Muscle layer of duodenum (tissue), 2 donors: ENCODE measurements around the gene EXOC4.

ENCODE experiments used
- H3K27ac ChIP-seq: one replicate; pipeline ENCODE4 v1.7.0; 2013; ENCODE audit warnings: mild to moderate bottlenecking, low read length
- H3K27me3 ChIP-seq: one replicate; pipeline ENCODE4 v1.7.0; 2013; ENCODE audit warnings: low read depth, mild to moderate bottlenecking, control low read depth, low read length
- H3K36me3 ChIP-seq, 2 donors: one replicate each; pipeline ENCODE4 v1.7.0; 2013; ENCODE audit warnings: low read length in 2 of 2, control low read depth in 1 of 2, mild to moderate bottlenecking in 1 of 2; ENCODE audit not compliant: insufficient read depth in 2 of 2, control insufficient read depth in 1 of 2
- H3K4me1 ChIP-seq, 2 donors: one replicate each; pipeline ENCODE4 v1.7.0; 2013; ENCODE audit warnings: low read length in 2 of 2, mild to moderate bottlenecking in 2 of 2, control low read depth in 1 of 2, moderate library complexity in 1 of 2; ENCODE audit not compliant: insufficient read depth in 2 of 2, control insufficient read depth in 1 of 2
- H3K4me3 ChIP-seq, 2 donors: one replicate each; pipeline ENCODE4 v1.7.0; 2013; ENCODE audit warnings: low read length in 2 of 2, low read depth in 1 of 2, mild to moderate bottlenecking in 1 of 2
- H3K9me3 ChIP-seq, 2 donors: one replicate each; pipeline ENCODE4 v1.7.0; 2013; ENCODE audit warnings: low read length in 2 of 2, control low read depth in 1 of 2, mild to moderate bottlenecking in 1 of 2; ENCODE audit not compliant: control insufficient read depth in 1 of 2
- donor health status: healthy.

The EXOC4 gene

DNA sequence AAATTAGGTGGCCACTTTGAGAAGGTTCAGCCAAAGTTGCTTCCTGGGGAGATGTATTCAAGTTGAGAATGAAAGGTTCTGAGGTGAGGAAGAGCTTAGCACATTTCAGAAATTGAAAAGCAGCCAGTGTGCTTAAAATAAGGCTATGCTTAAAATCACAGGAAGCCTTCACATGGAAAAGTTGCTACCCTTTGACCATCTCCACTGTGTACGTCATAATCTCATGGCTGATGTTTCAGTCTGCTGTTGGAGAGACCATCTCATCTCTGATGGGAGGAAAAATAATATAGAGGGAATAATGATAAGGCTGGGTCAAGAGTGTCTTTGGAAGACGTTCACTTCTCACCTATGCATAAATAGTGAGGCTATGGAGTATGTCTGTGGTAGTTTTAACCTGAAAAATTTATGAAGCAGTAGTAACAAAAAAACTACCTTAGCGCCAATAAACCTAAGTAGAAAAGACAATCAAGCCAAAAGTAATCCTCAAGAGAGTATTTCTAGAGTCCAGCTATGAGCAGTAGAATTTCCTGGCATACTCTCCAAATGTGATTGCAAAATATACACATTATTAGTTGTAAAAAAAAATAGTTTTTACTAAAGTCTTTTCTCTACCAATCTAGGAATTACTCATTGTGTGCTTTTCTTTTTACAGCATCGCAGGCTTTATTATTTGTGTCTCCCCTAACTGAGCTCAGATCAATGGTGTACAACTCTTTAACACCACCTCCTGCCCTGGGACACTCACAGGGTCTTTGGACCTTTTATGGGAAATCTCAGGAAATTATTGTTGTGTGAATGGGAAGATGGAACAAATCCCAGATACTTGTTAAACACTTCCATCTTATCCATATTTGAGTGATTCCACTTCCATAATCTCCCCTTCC lies 439.1 kb downstream of the EXOC4 start:
- Histone ChIP-seq H3K36me3 (no peaks in the 10 kb centered on the region), H3K27ac (no peak overlapping the region), H3K4me3 (no peak overlapping the region), H3K27me3 (no peaks in the 10 kb centered on the region), H3K4me1 (no peaks in the 10 kb centered on the region), H3K9me3 (no peaks in the 10 kb centered on the region)

DNA sequence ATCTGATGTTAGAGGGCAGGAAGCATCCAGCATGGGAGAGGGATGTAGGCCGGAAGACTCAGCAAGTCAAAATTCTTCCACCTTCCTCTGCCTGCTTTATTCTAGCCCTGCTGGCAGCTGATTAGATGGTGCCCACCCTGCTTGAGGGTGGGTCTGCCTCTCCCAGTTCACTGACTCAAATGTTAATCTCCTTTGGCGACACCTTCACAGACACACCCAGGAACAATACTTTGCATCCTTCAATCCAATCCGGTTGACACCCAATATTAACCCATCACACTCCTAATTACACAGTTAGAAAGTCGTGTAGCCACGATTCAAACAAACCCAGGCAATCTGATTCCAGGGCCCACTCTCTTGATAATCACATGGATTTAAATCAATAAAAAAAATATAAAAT lies 440.4 kb downstream of the EXOC4 start:
- Histone ChIP-seq H3K36me3 (no peaks in the 10 kb centered on the region), H3K27me3 (no peaks in the 10 kb centered on the region), H3K4me1 (no peaks in the 10 kb centered on the region), H3K9me3 (no peaks in the 10 kb centered on the region), H3K27ac (no peak overlapping the region), H3K4me3 (no peak overlapping the region)

DNA sequence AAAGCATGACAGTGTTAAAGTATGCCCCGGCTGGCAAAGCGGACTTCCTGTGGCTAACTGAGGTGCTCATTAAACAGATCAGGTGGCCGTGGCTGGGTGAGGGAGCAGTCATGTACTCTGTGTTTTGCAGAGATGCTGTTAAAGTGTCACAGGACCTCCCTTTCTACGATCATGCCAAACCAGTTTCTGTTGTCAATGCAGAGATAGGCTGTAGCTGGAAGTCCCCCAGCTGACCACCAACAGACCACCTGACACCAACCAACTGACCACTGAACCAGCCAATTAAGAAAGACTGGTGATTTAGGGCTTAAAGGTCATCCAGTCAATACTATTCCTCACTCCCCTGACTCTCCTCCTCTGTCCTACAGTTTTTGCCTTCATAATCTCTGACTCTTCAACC lies 443.2 kb downstream of the EXOC4 start:
- no peaks in the 10 kb centered on the region for H3K9me3 ChIP-seq

DNA sequence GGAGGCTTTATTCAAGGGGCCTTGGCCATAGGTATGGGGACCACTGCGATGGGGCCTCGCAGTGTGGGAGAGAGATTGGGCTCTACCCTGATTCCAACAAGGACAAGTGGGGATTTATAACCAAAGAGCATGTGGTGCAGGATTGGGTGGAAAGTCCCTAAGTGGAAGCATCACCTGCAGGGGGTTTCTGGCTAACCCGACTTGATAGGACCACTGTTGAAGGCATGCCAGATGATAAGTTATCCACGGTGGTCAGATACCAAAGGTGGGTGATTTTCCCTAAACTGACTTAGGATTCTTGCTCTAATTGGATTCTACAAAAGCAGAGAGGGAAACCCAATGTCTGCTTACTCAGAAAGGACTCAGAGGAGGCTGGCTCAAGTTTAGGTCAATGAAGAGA lies 444.7 kb downstream of the EXOC4 start:
- H3K9me3 ChIP-seq: no peaks in the 10 kb centered on the region

More for the DNA sequence above, 443.2 kb downstream of the EXOC4 start:
- Histone ChIP-seq H3K36me3 (no peaks in the 10 kb centered on the region), H3K4me3 (no peak overlapping the region), H3K4me1 (no peaks in the 10 kb centered on the region), H3K27ac (no peak overlapping the region), H3K27me3 (no peaks in the 10 kb centered on the region)

DNA sequence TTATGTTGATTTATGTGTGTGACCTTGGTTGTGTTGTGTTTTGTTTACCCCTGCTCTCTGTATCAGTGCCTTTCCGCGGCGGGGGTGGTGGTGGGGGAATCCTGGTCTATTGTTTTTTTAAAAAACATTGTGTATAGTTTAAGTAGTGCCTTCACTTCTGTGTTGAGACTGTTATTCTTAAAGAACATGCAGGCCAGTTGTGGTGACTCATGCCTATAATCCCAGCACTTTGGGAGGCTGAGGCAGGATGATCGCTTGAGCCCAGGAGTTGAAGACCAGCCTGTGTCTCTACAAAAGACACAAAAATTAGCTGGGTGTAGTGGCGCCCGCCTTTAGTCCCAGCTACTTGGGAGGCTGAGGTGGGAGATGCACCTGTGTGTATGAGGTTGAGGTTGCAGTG lies 445.2 kb downstream of the EXOC4 start:
- no peaks in the 10 kb centered on the region for H3K27me3 ChIP-seq
- no peaks in the 10 kb centered on the region for H3K4me1 ChIP-seq
- no peak overlapping the region for H3K27ac ChIP-seq

More for the DNA sequence above, 444.7 kb downstream of the EXOC4 start:
- Histone ChIP-seq H3K36me3 (no peaks in the 10 kb centered on the region), H3K27ac (no peak overlapping the region), H3K4me3 (no peak overlapping the region), H3K4me1 (no peaks in the 10 kb centered on the region), H3K27me3 (no peaks in the 10 kb centered on the region)

DNA sequence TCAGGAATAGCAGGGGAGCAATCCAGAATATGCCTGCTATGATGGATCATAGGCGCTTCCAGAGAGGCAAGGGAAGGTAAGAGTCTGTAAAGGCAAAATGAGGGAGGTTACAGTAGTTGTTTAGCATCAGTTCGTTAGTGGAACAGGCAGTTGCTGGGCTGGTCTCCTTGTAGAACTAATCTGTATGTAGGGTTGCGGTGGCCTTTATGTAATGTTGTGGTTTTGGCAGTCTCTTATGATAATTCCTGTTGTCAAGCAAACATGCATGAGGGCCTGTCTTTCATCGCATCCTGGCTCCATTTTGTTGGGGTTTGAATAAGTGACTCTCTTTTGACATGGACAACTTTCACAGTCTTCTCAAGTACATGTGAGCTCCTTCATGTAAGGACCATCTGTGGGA lies 446.5 kb downstream of the EXOC4 start:
- no peaks in the 10 kb centered on the region for H3K9me3 ChIP-seq
- no peaks in the 10 kb centered on the region for H3K27me3 ChIP-seq
- H3K27ac ChIP-seq: no peak overlapping the region
- H3K4me1 ChIP-seq: no peaks in the 10 kb centered on the region
- H3K4me3 ChIP-seq: no peak overlapping the region
- no peaks in the 10 kb centered on the region for H3K36me3 ChIP-seq

More for the DNA sequence above, 445.2 kb downstream of the EXOC4 start:
- no peaks in the 10 kb centered on the region for H3K36me3 ChIP-seq
- no peaks in the 10 kb centered on the region for H3K9me3 ChIP-seq
- H3K4me3 ChIP-seq: no peak overlapping the region

DNA sequence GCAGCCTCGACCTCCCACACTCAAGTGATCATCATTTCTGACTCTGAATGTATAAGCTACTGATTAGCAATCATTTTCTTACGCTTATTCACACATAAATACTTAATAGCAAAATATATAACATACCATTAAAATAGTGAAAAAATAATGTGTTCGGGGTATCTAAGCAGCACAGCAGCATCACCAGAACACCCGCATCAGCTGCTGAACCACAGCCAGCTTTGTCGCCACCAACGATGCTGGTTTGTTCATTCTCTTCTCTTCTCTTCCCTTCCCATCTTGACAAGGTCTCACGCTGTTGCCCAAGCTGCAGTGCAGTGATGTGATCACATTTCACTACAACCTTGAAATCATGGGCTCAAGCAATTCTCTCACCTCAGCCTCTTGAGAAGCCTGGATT lies 449.2 kb downstream of the EXOC4 start:
- Histone ChIP-seq H3K36me3 (no peaks in the 10 kb centered on the region), H3K4me1 (no peaks in the 10 kb centered on the region), H3K27me3 (no peaks in the 10 kb centered on the region), H3K4me3 (no peak overlapping the region), H3K9me3 (no peaks in the 10 kb centered on the region), H3K27ac (no peak overlapping the region)

DNA sequence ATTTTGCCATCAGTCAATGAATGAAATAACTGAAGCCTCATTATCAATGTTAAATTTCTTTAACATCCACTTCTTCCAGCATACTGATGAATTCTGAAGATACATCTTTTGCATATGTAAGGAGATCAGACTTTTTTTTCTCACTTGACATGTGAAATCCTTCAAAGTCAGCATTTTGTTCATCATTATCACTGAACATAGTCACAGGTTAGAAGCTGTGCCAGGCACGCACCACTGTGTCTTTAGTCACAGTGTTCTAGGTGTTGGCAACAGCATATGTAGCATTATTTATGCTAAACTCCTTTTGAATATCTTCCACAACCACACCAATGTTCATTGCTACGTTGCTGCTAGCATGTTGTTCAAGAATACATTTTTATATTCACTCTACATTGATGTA lies 450.1 kb downstream of the EXOC4 start:
- Histone ChIP-seq H3K27me3 (no peaks in the 10 kb centered on the region), H3K9me3 (no peaks in the 10 kb centered on the region), H3K27ac (no peak overlapping the region), H3K4me3 (no peak overlapping the region), H3K4me1 (no peaks in the 10 kb centered on the region), H3K36me3 (no peaks in the 10 kb centered on the region)

DNA sequence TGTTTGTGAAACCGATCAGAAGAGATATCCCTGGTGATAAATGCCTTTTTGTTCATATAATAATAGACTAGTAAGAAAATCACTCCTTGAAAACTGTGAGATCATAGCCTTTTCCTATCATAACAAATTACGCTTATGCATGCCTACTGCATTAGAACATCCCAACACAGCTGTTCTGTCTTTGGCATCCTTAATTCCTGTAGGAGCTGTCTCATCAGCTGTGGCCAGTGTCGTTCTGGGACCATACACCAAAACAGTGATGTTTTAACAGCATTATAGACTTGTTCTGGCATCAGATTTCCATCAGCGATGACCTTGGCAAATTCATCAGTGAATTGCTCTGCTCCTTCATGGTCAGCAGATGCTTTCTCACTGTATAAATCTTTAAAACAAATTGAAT lies 450.7 kb downstream of the EXOC4 start:
- no peaks in the 10 kb centered on the region for H3K9me3 ChIP-seq

DNA sequence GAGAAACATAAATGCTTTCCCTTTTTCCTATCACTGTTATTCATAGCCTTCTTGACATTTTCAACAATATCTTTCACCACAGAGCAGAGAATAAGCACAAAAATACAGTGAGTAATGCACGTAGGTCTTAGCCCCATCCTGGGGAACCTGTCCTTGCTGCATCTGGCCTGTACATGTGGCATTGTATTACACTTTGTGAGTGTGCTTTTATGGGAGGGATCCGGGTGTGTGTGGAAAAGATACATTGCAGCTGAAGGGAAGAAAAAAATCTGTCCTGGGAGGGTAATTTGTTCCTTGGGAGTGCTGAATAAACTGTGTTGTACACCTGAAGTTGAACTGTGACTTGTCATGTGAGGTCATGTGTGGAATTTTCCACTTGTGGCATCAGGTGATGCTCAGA lies 451.6 kb downstream of the EXOC4 start:
- no peaks in the 10 kb centered on the region for H3K4me1 ChIP-seq
- H3K36me3 ChIP-seq: no peaks in the 10 kb centered on the region
- H3K9me3 ChIP-seq: no peaks in the 10 kb centered on the region
- no peaks in the 10 kb centered on the region for H3K27me3 ChIP-seq
- H3K27ac ChIP-seq: no peak overlapping the region
- H3K4me3 ChIP-seq: no peak overlapping the region

More for the DNA sequence above, 450.7 kb downstream of the EXOC4 start:
- Histone ChIP-seq H3K4me3 (no peak overlapping the region), H3K4me1 (no peaks in the 10 kb centered on the region), H3K27me3 (no peaks in the 10 kb centered on the region), H3K27ac (no peak overlapping the region), H3K36me3 (no peaks in the 10 kb centered on the region)

DNA sequence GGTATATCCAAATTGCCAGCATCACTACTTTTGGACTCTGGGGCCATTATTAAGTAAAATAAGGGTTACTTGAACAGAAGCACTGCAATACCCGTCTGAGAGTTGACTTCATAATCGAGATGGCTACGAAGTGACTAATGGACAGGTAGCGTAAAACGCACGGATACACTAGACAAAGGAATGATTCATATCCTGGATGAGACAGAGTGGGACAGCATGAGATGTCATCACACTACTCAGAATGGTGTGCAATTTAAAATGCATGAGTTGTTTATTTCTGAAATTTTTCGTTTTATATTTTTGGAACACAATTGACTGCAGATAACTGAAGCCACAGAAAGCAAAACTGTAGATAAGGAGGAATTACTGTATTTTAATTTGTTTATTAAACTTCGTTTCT lies 452.7 kb downstream of the EXOC4 start:
- Histone ChIP-seq H3K27ac (no peak overlapping the region), H3K4me3 (no peak overlapping the region), H3K9me3 (no peaks in the 10 kb centered on the region)

DNA sequence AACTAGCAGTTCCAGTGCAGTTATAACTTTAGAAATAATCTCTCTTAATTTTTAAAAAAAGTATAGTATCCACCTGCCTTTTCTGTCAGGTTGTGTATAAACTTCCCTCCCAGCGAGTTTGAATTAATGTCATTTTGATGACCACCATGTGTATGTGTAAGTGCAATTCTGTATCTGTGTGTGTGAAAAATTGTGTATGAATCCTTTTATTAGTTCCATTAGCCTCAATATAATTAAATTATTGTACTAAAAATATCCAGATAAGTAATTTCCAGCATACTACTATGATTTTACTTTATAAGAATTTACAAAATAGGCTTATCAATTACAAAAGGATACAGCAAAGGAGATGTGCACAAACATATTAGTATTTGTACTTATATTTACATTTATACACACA lies 453.1 kb downstream of the EXOC4 start:
- Histone ChIP-seq H3K9me3 (no peaks in the 10 kb centered on the region), H3K27me3 (no peaks in the 10 kb centered on the region), H3K4me3 (no peak overlapping the region), H3K36me3 (no peaks in the 10 kb centered on the region), H3K27ac (no peak overlapping the region), H3K4me1 (no peaks in the 10 kb centered on the region)

More for the DNA sequence above, 452.7 kb downstream of the EXOC4 start:
- Histone ChIP-seq H3K4me1 (no peaks in the 10 kb centered on the region), H3K36me3 (no peaks in the 10 kb centered on the region), H3K27me3 (no peaks in the 10 kb centered on the region)
